GM18870 (cell line): Measurements from ENCODE around the gene MRFAP1.
"Not testable (repeated sequence)": the region's sequence is repeated elsewhere in the genome, so short reads cannot be mapped to it uniquely, and the experiment has no call there.

Experiments used
- ATAC-seq: cut with Tn5 transposase; IDR thresholded peaks from one replicate; pipeline ENCODE4 v1.9.1; 2021; ENCODE audit warnings: moderate library complexity; ENCODE audit not compliant: unreplicated experiment

The MRFAP1 gene

GRCh38 chr4:6610856-6611430 lies 29.5 kb upstream of the MRFAP1 start:
- no peak for ATAC-seq

- ATAC-seq, result no peak
These were observed 27.4 kb upstream of the MRFAP1 start for GRCh38 chr4:6612961-6613675.

- ATAC-seq, result no peak
These were observed 26.5 kb upstream of the MRFAP1 start for GRCh38 chr4:6613676-6614651.

- no peak for ATAC-seq
These were observed 25.7 kb upstream of the MRFAP1 start for GRCh38 chr4:6614701-6615230.

- ATAC-seq, result no peak
These were observed 24.1 kb upstream of the MRFAP1 start for GRCh38 chr4:6616087-6616995.

GRCh38 chr4:6617246-6617645 lies 23.2 kb upstream of the MRFAP1 start:
- no peak for ATAC-seq

- ATAC-seq, result no peak
These were observed 21.9 kb upstream of the MRFAP1 start for GRCh38 chr4:6618386-6619115.

GRCh38 chr4:6619116-6619465 lies 21.4 kb upstream of the MRFAP1 start:
- ATAC-seq, result no peak

GRCh38 chr4:6619466-6620255 lies 20.8 kb upstream of the MRFAP1 start:
- no peak for ATAC-seq

- no peak for ATAC-seq
These were observed 20.2 kb upstream of the MRFAP1 start for GRCh38 chr4:6620296-6620695.

- no peak for ATAC-seq
These were observed 19.5 kb upstream of the MRFAP1 start for GRCh38 chr4:6620891-6621555.

- ATAC-seq, result no peak
These were observed 18.9 kb upstream of the MRFAP1 start for GRCh38 chr4:6621556-6621927.

GRCh38 chr4:6622744-6623143 lies 17.7 kb upstream of the MRFAP1 start:
- no peak for ATAC-seq

GRCh38 chr4:6625256-6625655 lies 15.2 kb upstream of the MRFAP1 start:
- ATAC-seq, result no peak

GRCh38 chr4:6626066-6626465 lies 14.4 kb upstream of the MRFAP1 start:
- no peak for ATAC-seq

GRCh38 chr4:6627832-6628231 lies 12.7 kb upstream of the MRFAP1 start:
- no peak for ATAC-seq

GRCh38 chr4:6628484-6628883 lies 12.0 kb upstream of the MRFAP1 start:
- not testable (repeated sequence) for ATAC-seq

GRCh38 chr4:6632125-6632524 lies 8.4 kb upstream of the MRFAP1 start:
- ATAC-seq, result no peak
